HepG2 (cell line): ENCODE results near the gene GJD3.

Experiments used
- CREB1 ChIP-seq, 2 experiments: fragments of 450-650 bp in 1 of 2; IDR thresholded peaks; 2 replicates each; pipeline ENCODE4 v1.6.1; 2016 to 2017; ENCODE audit warnings: control low read depth in 1 of 2, mild to moderate bottlenecking in 1 of 2, missing compliant biosample characterization in 1 of 2, missing genetic modification characterization in 1 of 2
- GABPB1 ChIP-seq: IDR thresholded peaks from 2 replicates; pipeline ENCODE4 v1.6.1; 2016; ENCODE audit warnings: mild to moderate bottlenecking, missing genetic modification reagents, moderate library complexity, missing compliant biosample characterization
- POLR2AphosphoS5 ChIP-seq: IDR thresholded peaks from 2 replicates; pipeline ENCODE4 v1.6.1; 2012; ENCODE audit warnings: low read depth, low read length
- SMAD1 ChIP-seq: sonication (generic); formaldehyde crosslinking; IDR thresholded peaks from 2 replicates; pipeline ENCODE4 v1.4.0; 2020; ENCODE audit warnings: missing genetic modification reagents, low read depth, mild to moderate bottlenecking, borderline replicate concordance
- TMF1 ChIP-seq: sonication (generic); formaldehyde crosslinking; IDR thresholded peaks from 2 replicates; pipeline ENCODE4 v1.8.1; 2022; ENCODE audit warnings: low read depth, missing genetic modification reagents
- TRIM22 ChIP-seq: fragments of 450-650 bp; IDR thresholded peaks from 2 replicates; pipeline ENCODE4 v1.6.1; 2017
- ZNF30 ChIP-seq: sonication (generic); formaldehyde crosslinking; IDR thresholded peaks from 2 replicates; pipeline ENCODE4 v1.5.0; 2020; ENCODE audit warnings: mild to moderate bottlenecking, missing genetic modification reagents
- ZNF768 ChIP-seq: sonication (generic); formaldehyde crosslinking; IDR thresholded peaks from 2 replicates; pipeline ENCODE4 v1.4.0; 2020; ENCODE audit warnings: missing genetic modification reagents

GRCh38 chr17:40410082-40410481, 45.5 kb upstream of the GJD3 start:
- TF ChIP-seq POLR2AphosphoS5 (no peak), SMAD1 (CRISPR knock-in tag) (no peak), ZNF30 (CRISPR knock-in tag) (no peak), GABPB1 (CRISPR knock-in tag) (no peak), CREB1 (IDR thresholded peaks at IDR 0.05) (no peak), CREB1 (CRISPR knock-in tag; IDR thresholded peaks at IDR 0.05) (no peak), TRIM22 (no peak), ZNF768 (CRISPR knock-in tag) (no peak), TMF1 (no peak)
